ENCODE results near the gene ATP1A4.

Gene ATP1A4

DNA sequence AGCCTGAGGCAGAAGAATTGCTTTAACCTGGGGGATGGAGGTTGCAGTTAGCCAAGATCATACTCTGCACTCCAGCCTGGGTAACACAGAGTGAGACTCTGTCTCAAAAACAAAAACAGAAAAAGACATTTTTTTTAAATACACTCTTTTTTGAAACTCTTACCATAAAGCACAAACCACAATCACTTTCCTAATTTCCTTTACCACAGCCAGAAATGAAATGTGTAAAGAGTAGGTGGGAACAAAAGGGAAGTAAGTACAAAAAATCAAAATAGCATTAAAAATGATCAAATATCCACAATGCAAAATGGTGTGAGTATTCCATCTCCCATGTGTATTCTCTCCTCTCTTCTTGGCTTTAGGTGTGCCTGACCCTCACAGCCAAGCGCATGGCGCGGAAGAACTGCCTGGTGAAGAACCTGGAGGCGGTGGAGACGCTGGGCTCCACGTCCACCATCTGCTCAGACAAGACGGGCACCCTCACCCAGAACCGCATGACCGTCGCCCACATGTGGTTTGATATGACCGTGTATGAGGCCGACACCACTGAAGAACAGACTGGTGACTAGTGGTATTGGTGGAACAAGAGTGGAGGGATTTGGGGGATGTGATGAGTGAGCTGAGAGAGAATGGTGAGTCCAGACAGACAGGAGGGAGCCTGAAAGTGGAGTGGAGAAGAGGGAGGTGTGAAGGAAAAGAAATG, 14.9 kb downstream of the ATP1A4 start:
- Histone ChIP-seq H3K9me3 (ENCODE audit: control insufficient read depth, insufficient read depth, low read length) (no peaks in the 10 kb centered on the region), H3K9ac (ENCODE audit: low read depth, low read length) (no peak overlapping the region), H3K4me1 (ENCODE audit: insufficient read depth, low read length) (peaks cover 32% of the 10 kb centered on the region), H3K36me3 (ENCODE audit: insufficient read depth, low read length) (no peaks in the 10 kb centered on the region)

DNA sequence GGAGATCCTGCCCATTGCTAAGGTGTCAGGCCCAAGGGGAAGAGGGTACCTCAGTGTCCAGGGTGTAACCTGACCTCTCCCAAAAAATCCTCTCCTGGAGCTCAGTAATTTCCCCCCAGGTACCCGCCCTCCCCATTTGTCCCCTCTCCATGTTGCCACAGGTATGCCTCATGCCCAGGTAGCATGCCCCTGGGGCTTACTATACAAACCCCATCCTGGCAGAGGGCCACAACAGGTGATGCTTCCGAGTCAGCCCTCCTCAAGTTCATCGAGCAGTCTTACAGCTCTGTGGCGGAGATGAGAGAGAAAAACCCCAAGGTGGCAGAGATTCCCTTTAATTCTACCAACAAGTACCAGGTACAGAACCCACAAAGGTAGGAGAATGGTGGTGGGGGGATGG, 15.7 kb downstream of the ATP1A4 start:
- Histone ChIP-seq H3K4me1 (ENCODE audit: insufficient read depth, low read length) (peaks cover 39% of the 10 kb centered on the region), H3K9ac (ENCODE audit: low read depth, low read length) (no peak overlapping the region), H3K36me3 (ENCODE audit: insufficient read depth, low read length) (no peaks in the 10 kb centered on the region), H3K9me3 (ENCODE audit: control insufficient read depth, insufficient read depth, low read length) (no peaks in the 10 kb centered on the region)

DNA sequence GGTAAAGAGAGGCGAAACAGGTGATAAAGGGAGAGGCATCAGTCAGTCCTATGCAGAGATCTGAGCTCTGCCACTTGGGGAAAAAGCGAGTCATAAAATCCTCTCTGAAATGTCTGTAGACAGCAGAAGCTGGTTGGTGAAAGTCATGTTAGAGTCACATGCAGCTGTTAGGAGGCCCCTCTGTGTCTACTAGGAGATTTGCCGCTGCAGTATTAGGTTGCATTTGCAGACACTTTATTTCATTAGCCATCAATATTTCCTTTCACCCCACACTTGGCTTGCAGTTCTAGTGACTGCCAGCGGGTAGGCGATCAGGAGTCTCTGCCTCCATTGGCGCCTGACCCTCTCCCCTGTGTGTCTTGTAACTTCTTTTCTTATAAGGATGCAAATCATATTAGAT, 16.2 kb downstream of the ATP1A4 start:
- Histone ChIP-seq H3K9ac (ENCODE audit: low read depth, low read length) (no peak overlapping the region), H3K9me3 (ENCODE audit: control insufficient read depth, insufficient read depth, low read length) (no peaks in the 10 kb centered on the region), H3K4me1 (ENCODE audit: insufficient read depth, low read length) (peaks cover 45% of the 10 kb centered on the region), H3K36me3 (ENCODE audit: insufficient read depth, low read length) (no peaks in the 10 kb centered on the region)

GRCh38 chr1:160168016-160168415, 16.6 kb downstream of the ATP1A4 start:
- no peaks in the 10 kb centered on the region for H3K9me3 ChIP-seq (ENCODE audit: control insufficient read depth, insufficient read depth, low read length)
- H3K9ac ChIP-seq (ENCODE audit: low read depth, low read length) = no peak overlapping the region
- no peaks in the 10 kb centered on the region for H3K36me3 ChIP-seq (ENCODE audit: insufficient read depth, low read length)
- H3K4me1 ChIP-seq (ENCODE audit: insufficient read depth, low read length) = peaks cover 48% of the 10 kb centered on the region

- H3K9ac ChIP-seq (ENCODE audit: low read depth, low read length) = no peak overlapping the region
- no peaks in the 10 kb centered on the region for H3K36me3 ChIP-seq (ENCODE audit: insufficient read depth, low read length)
- peaks cover 48% of the 10 kb centered on the region for H3K4me1 ChIP-seq (ENCODE audit: insufficient read depth, low read length)
- H3K9me3 ChIP-seq (ENCODE audit: control insufficient read depth, insufficient read depth, low read length) = no peaks in the 10 kb centered on the region
Observed at GRCh38 chr1:160168609-160169369, 17.4 kb downstream of the ATP1A4 start.

DNA sequence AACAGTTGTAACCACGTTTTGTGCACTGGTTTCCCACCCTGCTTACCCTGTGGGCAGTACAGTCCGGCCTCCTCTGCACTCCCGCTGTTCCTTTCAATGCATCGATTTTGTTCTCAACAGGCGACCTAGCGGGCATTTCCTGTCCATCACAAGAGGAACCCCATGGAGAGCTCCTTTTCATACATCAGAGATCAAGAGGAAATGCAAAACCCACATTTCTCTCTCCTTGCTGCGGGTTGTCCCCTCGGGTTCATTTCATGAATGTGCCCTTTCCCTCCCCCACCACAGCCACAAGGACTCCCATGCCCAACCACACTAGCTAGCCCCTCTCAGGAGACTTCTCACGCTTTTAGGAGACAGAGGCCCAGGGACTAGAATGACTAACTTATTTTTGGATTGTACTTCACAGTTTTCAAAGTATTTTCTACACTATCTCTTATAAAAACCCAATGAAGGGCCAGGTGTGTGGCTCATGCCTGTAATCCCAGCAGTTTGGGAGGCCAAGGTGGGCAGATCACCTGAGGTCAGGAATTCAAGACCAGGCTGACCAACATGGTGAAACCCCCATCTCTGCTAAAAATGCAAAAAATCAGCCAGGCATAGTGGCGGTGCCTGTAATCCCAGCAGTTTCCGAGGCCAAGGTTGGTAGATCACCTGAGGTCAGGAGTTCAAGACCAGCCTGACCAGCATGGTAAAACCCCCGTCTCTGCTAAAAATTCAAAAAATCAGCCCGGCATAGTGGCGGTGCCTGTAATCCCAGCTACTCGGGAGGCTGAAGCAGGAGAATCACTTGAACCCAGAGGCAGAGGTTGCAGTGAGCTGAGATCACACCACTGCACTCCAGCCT, 18.4 kb downstream of the ATP1A4 start:
- H3K9ac ChIP-seq (ENCODE audit: low read depth, low read length) = peak overlapping the region; percentile 19
- peaks cover 48% of the 10 kb centered on the region for H3K4me1 ChIP-seq (ENCODE audit: insufficient read depth, low read length)
- no peaks in the 10 kb centered on the region for H3K36me3 ChIP-seq (ENCODE audit: insufficient read depth, low read length)
- H3K9me3 ChIP-seq (ENCODE audit: control insufficient read depth, insufficient read depth, low read length) = no peaks in the 10 kb centered on the region

GRCh38 chr1:160171354-160171753, 20.0 kb downstream of the ATP1A4 start:
- Histone ChIP-seq H3K9ac (ENCODE audit: low read depth, low read length) (no peak overlapping the region), H3K9me3 (ENCODE audit: control insufficient read depth, insufficient read depth, low read length) (no peaks in the 10 kb centered on the region), H3K36me3 (ENCODE audit: insufficient read depth, low read length) (no peaks in the 10 kb centered on the region), H3K4me1 (ENCODE audit: insufficient read depth, low read length) (peaks cover 48% of the 10 kb centered on the region)

DNA sequence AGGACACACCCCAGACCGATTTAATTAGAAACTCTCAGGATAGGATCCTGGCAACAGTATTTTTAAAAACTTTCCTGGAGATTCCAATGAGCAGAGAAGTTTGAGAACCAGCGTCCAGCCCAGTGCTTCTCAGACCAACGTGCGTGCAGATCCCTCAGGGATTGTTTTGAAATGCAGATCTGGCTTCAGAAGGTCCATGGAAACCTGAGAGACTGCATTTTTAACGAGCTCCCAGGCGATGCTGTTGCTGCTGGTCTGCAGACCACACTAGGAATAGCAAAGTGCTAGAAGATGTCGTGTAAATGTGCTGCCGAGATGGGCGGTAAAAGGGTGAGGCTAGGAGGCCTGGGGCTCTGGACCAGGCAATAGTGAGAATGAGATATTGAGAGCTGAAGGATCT, 20.6 kb downstream of the ATP1A4 start:
- H3K9me3 ChIP-seq (ENCODE audit: control insufficient read depth, insufficient read depth, low read length) = no peaks in the 10 kb centered on the region
- H3K36me3 ChIP-seq (ENCODE audit: insufficient read depth, low read length) = no peaks in the 10 kb centered on the region
- peaks cover 47% of the 10 kb centered on the region for H3K4me1 ChIP-seq (ENCODE audit: insufficient read depth, low read length)
- H3K9ac ChIP-seq (ENCODE audit: low read depth, low read length) = no peak overlapping the region

DNA sequence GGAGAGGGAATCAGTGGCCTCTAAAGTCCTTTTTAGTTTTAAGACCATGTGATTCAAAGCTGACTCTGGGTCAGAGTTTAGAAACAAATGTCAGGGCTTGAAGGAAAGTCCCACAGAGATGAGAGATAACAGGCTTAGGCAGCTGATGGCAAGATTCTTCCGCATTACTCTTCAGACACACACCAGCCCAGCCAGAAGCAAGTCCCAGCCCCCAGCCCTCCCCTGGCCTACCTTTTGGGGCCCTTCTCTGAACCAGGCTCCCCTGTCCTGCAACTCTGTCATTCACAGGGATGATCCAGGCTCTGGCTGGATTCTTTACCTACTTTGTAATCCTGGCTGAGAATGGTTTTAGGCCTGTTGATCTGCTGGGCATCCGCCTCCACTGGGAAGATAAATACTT, 25.8 kb downstream of the ATP1A4 start:
- Histone ChIP-seq H3K9ac (ENCODE audit: low read depth, low read length) (no peak overlapping the region), H3K9me3 (ENCODE audit: control insufficient read depth, insufficient read depth, low read length) (no peaks in the 10 kb centered on the region), H3K36me3 (ENCODE audit: insufficient read depth, low read length) (no peaks in the 10 kb centered on the region), H3K4me1 (ENCODE audit: insufficient read depth, low read length) (peaks cover 17% of the 10 kb centered on the region)

DNA sequence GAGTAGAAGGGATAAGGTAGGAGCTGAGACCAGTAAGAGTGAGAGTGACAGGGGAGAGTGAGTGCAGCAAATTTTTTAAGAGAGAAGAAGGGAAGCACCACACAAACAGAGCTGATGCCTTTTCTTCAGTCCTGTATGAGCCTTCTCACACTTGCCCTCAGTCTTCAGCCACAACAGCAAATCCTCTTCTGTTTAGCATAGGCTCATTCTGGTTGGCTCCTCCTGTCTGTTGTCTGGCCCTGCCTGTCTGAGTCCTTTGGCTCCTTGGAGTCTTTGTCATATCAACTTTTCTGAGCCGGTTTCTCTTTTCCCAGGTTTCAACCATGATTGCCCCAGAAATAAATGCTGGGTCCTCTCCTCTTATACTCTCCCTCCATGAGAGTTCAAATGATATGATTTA, 26.3 kb downstream of the ATP1A4 start:
- Histone ChIP-seq H3K4me1 (ENCODE audit: insufficient read depth, low read length) (peaks cover 13% of the 10 kb centered on the region), H3K9me3 (ENCODE audit: control insufficient read depth, insufficient read depth, low read length) (no peaks in the 10 kb centered on the region), H3K9ac (ENCODE audit: low read depth, low read length) (no peak overlapping the region), H3K36me3 (ENCODE audit: insufficient read depth, low read length) (no peaks in the 10 kb centered on the region)

GRCh38 chr1:160178731-160179130, 27.3 kb downstream of the ATP1A4 start:
- Histone ChIP-seq H3K36me3 (ENCODE audit: insufficient read depth, low read length) (no peaks in the 10 kb centered on the region), H3K4me1 (ENCODE audit: insufficient read depth, low read length) (peaks cover 10% of the 10 kb centered on the region), H3K9me3 (ENCODE audit: control insufficient read depth, insufficient read depth, low read length) (no peaks in the 10 kb centered on the region), H3K9ac (ENCODE audit: low read depth, low read length) (no peak overlapping the region)

- Histone ChIP-seq H3K9ac (ENCODE audit: low read depth, low read length) (no peak overlapping the region), H3K9me3 (ENCODE audit: control insufficient read depth, insufficient read depth, low read length) (no peaks in the 10 kb centered on the region), H3K36me3 (ENCODE audit: insufficient read depth, low read length) (no peaks in the 10 kb centered on the region), H3K4me1 (ENCODE audit: insufficient read depth, low read length) (peaks cover 10% of the 10 kb centered on the region)
Observed at GRCh38 chr1:160179336-160179735, 27.9 kb downstream of the ATP1A4 start.

- Histone ChIP-seq H3K4me1 (ENCODE audit: insufficient read depth, low read length) (peaks cover 19% of the 10 kb centered on the region), H3K9ac (ENCODE audit: low read depth, low read length) (no peak overlapping the region), H3K36me3 (ENCODE audit: insufficient read depth, low read length) (no peaks in the 10 kb centered on the region), H3K9me3 (ENCODE audit: control insufficient read depth, insufficient read depth, low read length) (no peaks in the 10 kb centered on the region)
Observed at GRCh38 chr1:160186246-160186645, 34.8 kb downstream of the ATP1A4 start.

DNA sequence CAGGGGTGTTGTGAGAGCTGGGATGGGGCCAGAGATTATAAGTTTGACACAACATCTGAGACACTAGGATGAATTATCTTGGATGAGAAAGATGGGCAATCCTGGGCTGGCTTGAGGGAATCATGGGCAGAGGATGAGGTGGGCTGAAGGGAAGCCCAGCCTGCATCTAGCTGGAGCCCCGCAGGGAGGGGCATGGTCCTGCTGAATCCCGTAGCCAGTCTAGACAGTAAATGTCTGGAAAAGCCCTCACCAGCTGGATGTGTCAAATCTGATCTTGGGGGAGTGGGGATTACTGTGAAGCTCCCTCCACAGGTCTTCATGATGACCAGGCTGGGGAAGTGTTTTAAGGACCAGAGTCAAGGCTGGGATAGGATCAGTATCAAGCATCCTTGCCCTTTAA, 35.3 kb downstream of the ATP1A4 start:
- Histone ChIP-seq H3K9me3 (ENCODE audit: control insufficient read depth, insufficient read depth, low read length) (no peaks in the 10 kb centered on the region), H3K4me1 (ENCODE audit: insufficient read depth, low read length) (peaks cover 19% of the 10 kb centered on the region), H3K36me3 (ENCODE audit: insufficient read depth, low read length) (no peaks in the 10 kb centered on the region), H3K9ac (ENCODE audit: low read depth, low read length) (no peak overlapping the region)

Measured in ES-I3 (cell line).